GM18858 (cell line): ENCODE data around the gene SLC25A38.
"Not testable (repeated sequence)": the region's sequence is repeated elsewhere in the genome, so short reads cannot be mapped to it uniquely, and the experiment has no call there.

Experiments used
- ATAC-seq: cut with Tn5 transposase; IDR thresholded peaks from one replicate; pipeline ENCODE4 v1.9.1; 2021; ENCODE audit not compliant: unreplicated experiment

The SLC25A38 gene

DNA sequence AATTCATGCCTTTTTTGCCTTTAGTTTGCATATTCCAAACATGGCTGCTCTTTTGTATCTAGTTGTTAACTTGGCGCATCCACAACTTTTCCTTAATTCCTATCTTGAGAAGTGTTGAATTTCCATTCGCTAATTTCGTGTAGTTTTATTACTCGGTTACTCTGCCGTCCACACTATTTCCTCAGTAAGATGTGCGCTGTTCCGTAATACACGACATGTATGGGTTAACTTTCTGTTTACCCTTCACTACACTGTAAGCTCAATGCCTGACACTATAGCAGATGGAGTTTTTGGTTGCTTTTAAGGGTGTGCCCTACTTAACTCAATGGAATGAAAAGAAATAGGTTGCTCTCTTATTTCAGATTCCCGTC, 24.1 kb downstream of the SLC25A38 start:
- ATAC-seq, result no peak

DNA sequence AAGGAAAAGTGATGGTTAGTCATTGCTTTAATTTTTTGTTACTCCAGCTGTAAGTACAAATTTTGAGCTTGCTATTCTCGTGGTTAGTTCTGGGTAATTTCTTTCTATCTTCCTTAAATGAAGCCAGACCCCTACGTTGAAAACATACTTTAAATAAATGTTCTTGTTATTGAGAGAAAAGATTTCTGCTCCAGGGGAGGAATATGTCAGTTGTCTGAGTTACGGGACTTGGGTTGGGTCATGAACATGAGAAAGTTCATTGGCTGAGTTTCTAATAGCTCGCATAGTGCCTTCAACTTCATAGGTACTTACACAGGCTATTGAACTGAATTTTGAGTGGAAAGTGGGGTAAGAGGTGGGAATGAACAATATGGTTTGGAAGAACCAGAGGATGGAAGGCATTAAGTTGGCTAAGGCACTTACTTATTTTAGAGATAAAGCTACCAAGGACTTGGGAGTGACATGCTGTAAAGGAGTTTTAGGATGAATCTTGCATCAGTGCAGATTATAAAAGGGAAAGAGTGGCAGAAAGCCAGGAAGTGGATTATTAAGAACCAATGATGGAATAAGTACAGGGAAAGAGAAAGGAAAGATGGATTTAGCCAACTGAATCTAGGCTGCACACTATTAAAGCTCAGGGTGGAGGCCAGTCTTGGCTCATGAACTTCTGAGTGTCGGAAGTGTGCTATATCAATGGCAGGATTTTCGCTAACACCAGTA, 24.8 kb downstream of the SLC25A38 start:
- ATAC-seq, result no peak

DNA sequence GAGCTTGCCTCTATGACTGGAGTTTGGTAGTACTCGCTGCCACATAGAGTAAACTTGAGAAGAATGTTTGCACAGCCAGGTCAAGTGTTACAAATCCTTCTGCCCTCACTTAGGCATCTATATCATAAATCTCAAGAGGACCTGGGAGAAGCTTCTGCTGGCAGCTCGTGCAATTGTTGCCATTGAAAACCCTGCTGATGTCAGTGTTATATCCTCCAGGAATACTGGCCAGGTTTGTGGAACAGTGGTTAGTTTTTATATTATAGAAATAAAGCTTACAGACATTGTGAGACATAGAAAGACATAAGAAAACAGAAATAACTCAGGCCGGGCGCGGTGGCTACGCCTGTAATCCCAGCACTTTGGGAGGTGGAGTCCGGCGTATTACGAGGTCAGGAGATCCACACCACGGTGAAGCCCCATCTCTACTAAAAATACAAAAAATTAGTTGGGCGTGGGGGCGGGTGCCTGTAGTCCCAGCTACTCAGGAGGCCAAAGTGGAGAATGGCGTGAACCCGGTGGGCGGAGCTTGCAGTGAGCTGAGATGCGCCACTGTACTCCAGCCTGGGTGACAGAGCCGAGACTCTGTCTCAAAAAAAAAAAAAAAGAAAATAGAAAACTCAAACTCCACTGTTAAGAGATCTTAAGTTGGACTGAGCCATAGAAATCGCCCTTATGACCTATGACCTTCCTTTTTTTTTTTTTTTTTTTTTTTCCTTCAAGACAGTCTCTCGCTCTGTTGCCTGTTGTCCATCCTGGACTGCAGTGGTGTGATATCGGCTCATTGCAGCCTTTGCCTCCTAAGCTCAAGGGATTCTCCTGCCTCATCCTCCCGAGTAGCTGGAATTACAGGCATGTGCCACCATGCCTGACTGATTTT, 25.6 kb downstream of the SLC25A38 start:
- ATAC-seq, result no peak

DNA sequence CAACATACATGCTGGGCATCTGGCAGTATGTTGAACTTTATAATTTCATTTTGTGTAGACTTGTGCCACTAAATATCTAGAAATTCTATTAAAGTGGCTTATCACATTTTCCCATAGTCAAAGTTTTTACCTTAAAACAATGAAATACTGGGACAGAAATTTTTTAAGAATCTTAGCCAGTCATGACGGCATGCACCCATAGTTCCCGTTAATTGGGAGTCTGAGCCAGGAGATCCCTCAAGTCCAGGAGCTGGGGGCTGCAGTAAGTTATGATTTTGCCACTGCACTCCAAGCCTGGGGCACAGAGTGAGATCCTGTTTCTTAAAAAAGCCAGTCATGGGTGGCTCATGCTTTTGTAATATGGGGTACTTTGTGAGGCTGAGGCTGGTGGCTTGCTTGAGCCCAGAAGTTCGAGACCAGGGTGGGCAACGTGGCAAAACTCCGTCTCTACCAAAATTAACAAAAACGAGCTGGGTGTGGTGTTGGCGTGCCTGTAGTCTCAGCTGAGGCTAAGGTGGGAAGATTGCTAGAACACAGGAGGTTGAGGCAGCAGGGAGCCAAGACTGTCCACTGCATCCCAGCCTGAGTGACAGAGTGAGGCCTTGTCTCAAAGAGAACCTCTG, 26.5 kb downstream of the SLC25A38 start:
- no peak for ATAC-seq

- no peak for ATAC-seq
Measured at GRCh38 chr3:39410893-39411292, 27.7 kb downstream of the SLC25A38 start.

DNA sequence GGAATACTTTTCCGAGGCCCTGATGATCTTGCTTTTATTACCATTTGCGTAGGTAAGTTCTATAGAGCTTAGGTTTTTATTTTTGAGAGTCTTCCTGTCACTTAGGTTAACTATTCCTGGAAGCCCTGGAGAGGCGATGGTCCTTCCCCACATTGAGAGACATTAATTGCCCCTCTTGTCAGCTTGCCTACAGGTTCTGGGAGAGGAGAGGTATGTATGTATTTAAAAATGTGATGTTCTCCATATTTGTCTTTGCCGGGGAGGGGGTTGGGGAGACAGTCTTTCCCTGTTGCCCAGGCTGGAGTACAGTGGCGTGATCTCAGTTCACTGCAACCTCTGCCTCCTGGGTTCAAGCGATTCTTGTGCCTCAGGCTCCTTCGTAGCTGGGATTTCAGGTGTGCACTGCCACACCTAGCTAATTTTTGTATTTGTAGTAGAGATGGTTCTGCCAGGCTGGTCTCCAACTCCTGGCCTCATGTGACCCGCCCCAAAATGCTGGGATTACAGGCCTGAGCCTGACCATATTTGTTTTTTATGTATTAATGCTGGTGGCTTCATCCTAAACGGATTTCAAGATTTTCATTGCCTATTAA, 29.6 kb downstream of the SLC25A38 start:
- ATAC-seq, result no peak

GRCh38 chr3:39413691-39414420, 30.7 kb downstream of the SLC25A38 start:
- ATAC-seq, result no peak

- ATAC-seq, result no peak
Measured at GRCh38 chr3:39414421-39414907, 31.3 kb downstream of the SLC25A38 start.

GRCh38 chr3:39415302-39415701, 32.1 kb downstream of the SLC25A38 start:
- ATAC-seq, result not testable (repeated sequence)

DNA sequence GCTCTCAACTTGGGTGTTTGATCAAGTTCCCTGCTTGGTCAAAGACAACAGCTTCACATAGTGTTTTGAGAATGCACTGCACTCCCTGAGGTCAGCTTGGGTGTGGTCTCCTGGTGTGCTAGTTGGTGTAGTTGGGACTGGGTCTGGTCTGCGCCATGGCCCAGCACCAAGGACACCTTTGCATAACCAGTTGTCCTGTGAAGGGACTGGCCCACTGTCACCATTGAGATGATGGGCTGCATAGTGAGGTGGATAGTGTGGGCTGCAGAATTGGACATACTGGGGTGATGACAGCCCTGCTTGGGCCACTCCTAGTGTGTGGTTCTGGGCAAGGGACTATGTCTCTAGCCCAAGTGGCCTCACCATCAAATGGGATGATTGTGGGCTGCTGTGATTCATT, 32.8 kb downstream of the SLC25A38 start:
- no peak for ATAC-seq

DNA sequence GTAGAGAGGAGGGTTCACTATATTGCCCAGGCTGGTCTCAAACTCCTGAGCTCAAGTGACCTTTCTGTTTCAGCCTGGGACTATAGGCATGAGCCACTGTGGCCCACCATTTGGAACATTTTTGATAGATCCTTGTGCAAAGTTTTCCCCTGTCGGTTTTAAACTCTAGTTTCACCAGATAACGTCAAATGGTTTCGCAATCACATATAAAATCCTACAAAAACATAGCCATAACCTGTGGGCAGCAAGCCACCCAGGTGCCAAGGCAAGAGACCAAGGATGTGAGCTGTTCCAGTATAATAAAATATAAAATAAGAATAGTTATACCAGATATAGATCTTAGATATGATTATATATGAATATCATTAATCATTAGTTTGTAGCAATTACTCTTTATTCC, 33.8 kb downstream of the SLC25A38 start:
- not testable (repeated sequence) for ATAC-seq

DNA sequence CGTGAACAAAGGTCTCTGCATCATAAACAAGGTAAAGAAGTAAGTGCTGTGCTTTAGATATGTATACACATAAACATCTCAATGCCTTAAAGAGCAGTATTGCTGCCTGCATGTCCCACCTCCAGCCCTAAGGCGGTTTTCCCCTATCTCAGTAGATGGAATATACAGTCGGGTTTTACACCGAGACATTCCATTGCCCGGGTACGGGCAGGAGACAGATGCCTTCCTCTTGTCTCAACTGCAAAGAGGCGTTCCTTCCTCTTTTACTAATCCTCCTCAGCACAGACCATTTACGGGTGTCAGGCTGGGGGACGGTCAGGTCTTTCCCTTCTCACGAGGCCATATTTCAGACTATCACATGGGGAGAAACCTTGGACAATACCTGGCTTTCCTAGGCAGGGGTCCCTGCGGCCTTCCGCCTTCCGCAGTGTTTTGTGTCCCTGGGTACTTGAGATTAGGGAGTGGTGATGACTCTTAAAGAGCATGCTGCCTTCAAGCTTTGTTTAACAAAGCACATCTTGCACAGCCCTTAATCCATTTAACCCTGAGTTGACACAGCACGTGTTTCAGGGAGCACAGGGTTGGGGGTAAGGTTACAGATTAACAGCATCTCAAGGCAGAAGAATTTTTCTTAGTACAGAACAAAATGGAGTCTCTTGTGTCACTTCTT, 35.5 kb downstream of the SLC25A38 start:
- ATAC-seq, result not testable (repeated sequence)

DNA sequence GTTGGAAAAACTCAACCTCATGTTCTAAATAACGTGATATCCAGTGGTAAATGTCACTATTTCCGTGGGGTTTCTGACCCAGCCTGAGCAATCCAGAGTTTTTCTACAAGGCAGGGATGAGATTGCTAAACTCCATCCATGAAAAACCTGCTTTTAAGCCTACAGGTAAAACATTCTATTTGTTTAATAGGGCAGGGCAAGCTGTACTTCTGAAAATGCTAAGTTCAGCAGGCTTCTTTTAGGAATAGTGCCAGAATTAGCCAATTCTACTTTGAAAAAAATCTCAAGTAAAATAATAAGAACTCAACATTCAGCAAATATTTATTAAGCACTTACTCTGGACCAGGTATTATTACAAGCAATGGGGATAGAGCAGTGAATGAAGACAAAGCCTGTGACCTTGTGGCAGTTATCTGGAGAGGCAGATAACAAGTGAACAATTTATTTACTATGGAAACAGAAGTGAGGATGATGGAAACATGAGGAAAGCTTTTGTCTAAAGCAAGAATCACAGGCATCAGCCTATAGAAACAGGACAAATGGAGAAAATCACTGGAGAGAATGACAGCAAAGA, 36.7 kb downstream of the SLC25A38 start:
- no peak for ATAC-seq

DNA sequence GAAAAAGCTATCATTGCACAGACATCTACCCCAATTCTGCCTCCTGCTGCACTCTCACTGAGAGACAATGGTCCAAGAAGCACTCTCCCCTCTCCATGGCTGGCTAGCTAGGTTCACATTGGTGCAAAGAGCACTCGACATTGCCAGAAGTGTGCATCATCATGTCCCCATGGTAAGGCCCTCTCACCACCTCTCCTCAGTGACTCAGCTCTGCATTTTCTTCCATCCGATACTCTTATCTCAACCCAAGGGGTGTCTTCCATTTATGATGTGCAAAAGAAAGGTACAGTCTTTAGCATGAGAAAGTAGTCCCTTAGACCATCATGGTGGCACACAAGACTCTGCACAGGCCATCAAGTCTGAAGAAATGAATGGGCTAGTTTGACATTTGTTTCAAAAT, 37.4 kb downstream of the SLC25A38 start:
- no peak for ATAC-seq

- no peak for ATAC-seq
Measured at GRCh38 chr3:39423436-39423970, 40.3 kb downstream of the SLC25A38 start.

DNA sequence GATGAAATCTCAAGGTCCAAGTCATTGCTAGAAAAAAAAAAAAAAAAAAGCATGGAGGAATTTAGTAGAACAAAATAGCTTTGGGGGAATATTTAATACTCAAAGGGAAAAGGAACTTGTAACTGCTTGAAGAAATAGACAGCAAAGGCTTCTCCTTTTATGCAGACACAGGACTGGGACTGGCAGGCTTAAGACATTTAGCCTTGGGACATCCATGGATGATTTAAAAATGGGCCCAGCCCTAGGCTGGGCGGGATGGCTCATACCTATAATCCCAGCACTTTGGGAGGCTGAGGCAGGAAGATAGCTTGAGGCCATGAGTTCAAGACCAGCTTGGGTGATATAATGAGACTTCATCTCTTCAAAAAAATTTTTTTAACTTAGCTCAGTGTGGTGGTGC, 43.1 kb downstream of the SLC25A38 start:
- ATAC-seq, result no peak

DNA sequence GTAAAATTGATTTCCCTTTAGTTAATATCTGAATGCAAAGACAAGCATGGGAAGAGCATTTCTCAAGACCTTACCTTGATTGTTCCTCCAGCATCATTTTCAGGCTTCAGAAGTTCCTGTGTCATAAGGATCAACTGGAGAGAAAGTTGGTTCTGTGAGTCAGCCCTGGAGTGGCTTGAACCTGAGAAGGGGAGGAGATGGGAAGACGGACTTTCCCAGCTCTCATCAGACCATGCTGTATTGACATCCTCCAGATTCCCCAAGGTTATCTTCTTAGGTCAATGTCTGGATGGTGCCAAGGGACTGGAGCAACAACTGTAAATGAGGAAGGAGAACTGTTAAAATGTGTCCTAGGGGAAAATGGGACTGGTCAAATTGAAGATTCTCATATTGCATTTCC, 44.3 kb downstream of the SLC25A38 start:
- no peak for ATAC-seq

DNA sequence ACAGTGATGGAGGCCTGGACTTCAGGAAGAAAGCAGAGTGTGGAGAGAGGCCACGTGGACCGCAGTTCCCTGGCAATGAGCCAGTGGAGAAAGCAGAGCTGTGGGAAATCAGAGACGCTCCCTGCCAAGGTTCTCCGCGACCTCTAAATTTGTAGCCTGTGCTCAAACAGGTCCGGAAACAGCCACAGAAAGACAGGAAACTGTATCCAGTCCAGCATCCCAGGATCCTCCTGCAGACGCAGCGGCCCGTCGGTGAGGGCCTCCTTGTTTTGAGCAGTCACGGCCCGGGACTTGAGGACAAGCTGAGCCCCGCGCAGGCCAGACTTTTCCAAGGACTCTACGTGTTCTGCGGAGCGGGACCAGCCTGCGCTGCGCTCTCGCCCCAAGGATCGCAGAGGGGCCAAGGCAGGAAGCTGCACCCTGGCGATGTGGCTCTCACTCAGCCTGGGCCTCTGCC, 45.6 kb downstream of the SLC25A38 start:
- ATAC-seq, result no peak

GRCh38 chr3:39429466-39429865, 46.3 kb downstream of the SLC25A38 start:
- no peak for ATAC-seq
